ENCODE data around the gene ACKR3. TPM values are rescaled to one million over a fixed set of nuclear protein-coding genes. Genes with fewer than 3 reads are reported as not detected.

The ACKR3 gene
- polyA plus RNA-seq, 1 donor = 92.9 TPM

- Histone ChIP-seq H3K27ac (ENCODE audit: low read length) (no peak overlapping the region), H3K27me3 (ENCODE audit: control insufficient read depth, insufficient read depth, low read length) (no peaks in the 10 kb centered on the region), H3K9me3 (ENCODE audit: control insufficient read depth, low read depth, low read length) (no peaks in the 10 kb centered on the region), H3K36me3 (ENCODE audit: control insufficient read depth, insufficient read depth, low read length) (no peaks in the 10 kb centered on the region), H3K4me3 (ENCODE audit: low read length) (no peak overlapping the region), H3K4me1 (ENCODE audit: control insufficient read depth, insufficient read depth, low read length) (no peaks in the 10 kb centered on the region)
- no CpG with 5 or more reads among the region's 11 CpGs for WGBS (ENCODE audit: insufficient coverage, low lambda C conversion rate)
- no peak for DNase-seq
These were observed 59.5 kb downstream of the ACKR3 start for GRCh38 chr2:236628981-236629605.

- no peak overlapping the region for H3K27ac ChIP-seq (ENCODE audit: low read length)
- H3K36me3 ChIP-seq (ENCODE audit: control insufficient read depth, insufficient read depth, low read length) = no peaks in the 10 kb centered on the region
- H3K4me3 ChIP-seq (ENCODE audit: low read length) = no peak overlapping the region
- 100% methylated on average over 1 of the region's 16 CpGs for WGBS (ENCODE audit: insufficient coverage, low lambda C conversion rate)
- H3K9me3 ChIP-seq (ENCODE audit: control insufficient read depth, low read depth, low read length) = no peaks in the 10 kb centered on the region
- DNase-seq = no peak
- H3K27me3 ChIP-seq (ENCODE audit: control insufficient read depth, insufficient read depth, low read length) = no peaks in the 10 kb centered on the region
- no peaks in the 10 kb centered on the region for H3K4me1 ChIP-seq (ENCODE audit: control insufficient read depth, insufficient read depth, low read length)
These were observed 60.6 kb downstream of the ACKR3 start for GRCh38 chr2:236629961-236630872.

- no peaks in the 10 kb centered on the region for H3K9me3 ChIP-seq (ENCODE audit: control insufficient read depth, low read depth, low read length)
- WGBS (ENCODE audit: insufficient coverage, low lambda C conversion rate) = 73% methylated on average over 2 of the region's 15 CpGs
- DNase-seq = no peak
- H3K4me1 ChIP-seq (ENCODE audit: control insufficient read depth, insufficient read depth, low read length) = no peaks in the 10 kb centered on the region
- no peaks in the 10 kb centered on the region for H3K27me3 ChIP-seq (ENCODE audit: control insufficient read depth, insufficient read depth, low read length)
- no peaks in the 10 kb centered on the region for H3K36me3 ChIP-seq (ENCODE audit: control insufficient read depth, insufficient read depth, low read length)
- H3K27ac ChIP-seq (ENCODE audit: low read length) = no peak overlapping the region
- H3K4me3 ChIP-seq (ENCODE audit: low read length) = no peak overlapping the region
These were observed 61.7 kb downstream of the ACKR3 start for GRCh38 chr2:236631281-236631855.

- Histone ChIP-seq H3K27ac (ENCODE audit: low read length) (no peak overlapping the region), H3K4me3 (ENCODE audit: low read length) (no peak overlapping the region), H3K4me1 (ENCODE audit: control insufficient read depth, insufficient read depth, low read length) (no peaks in the 10 kb centered on the region), H3K36me3 (ENCODE audit: control insufficient read depth, insufficient read depth, low read length) (no peaks in the 10 kb centered on the region), H3K27me3 (ENCODE audit: control insufficient read depth, insufficient read depth, low read length) (no peaks in the 10 kb centered on the region), H3K9me3 (ENCODE audit: control insufficient read depth, low read depth, low read length) (no peaks in the 10 kb centered on the region)
- DNase-seq = no peak
- WGBS (ENCODE audit: insufficient coverage, low lambda C conversion rate) = no CpG with 5 or more reads among the region's 11 CpGs
These were observed 62.2 kb downstream of the ACKR3 start for GRCh38 chr2:236631856-236632291.
